HEK293 (cell line): Measurements from ENCODE around the gene RAB36.
A peak's percentile ranks its signal among the peaks of the same experiment; 100 is the strongest.

Experiments
- GLIS1 ChIP-seq: fragments of 450-650 bp; formaldehyde crosslinking; IDR thresholded peaks from 2 replicates; pipeline ENCODE4 v1.5.1; 2016; ENCODE audit warnings: missing biosample characterization, missing genetic modification characterization
- GLIS2 ChIP-seq: fragments of 450-650 bp; formaldehyde crosslinking; IDR thresholded peaks from 2 replicates; pipeline ENCODE4 v1.5.1; 2016; ENCODE audit warnings: missing biosample characterization, missing genetic modification characterization
- KLF10 ChIP-seq: fragments of 450-650 bp; IDR thresholded peaks from 2 replicates; pipeline ENCODE4 v1.5.1; 2018; ENCODE audit warnings: missing biosample characterization, mild to moderate bottlenecking, missing genetic modification characterization
- OVOL3 ChIP-seq: fragments of 450-650 bp; formaldehyde crosslinking; IDR thresholded peaks from 2 replicates; pipeline ENCODE4 v1.5.1; 2016; ENCODE audit warnings: missing biosample characterization, missing genetic modification characterization
- REST ChIP-seq: fragments of 450-650 bp; formaldehyde crosslinking; IDR thresholded peaks from 2 replicates; pipeline ENCODE4 v1.5.1; 2016; ENCODE audit warnings: missing biosample characterization, missing genetic modification characterization
- SP7 ChIP-seq: fragments of 450-650 bp; formaldehyde crosslinking; IDR thresholded peaks from 2 replicates; pipeline ENCODE4 v1.5.1; 2016; ENCODE audit warnings: missing biosample characterization, missing genetic modification characterization
- ZBTB21 ChIP-seq: fragments of 450-650 bp; formaldehyde crosslinking; IDR thresholded peaks from 2 replicates; pipeline ENCODE4 v1.5.1; 2017; ENCODE audit warnings: missing biosample characterization, missing genetic modification characterization
- ZBTB7A ChIP-seq: fragments of 450-650 bp; formaldehyde crosslinking; IDR thresholded peaks from 2 replicates; pipeline ENCODE4 v1.5.1; 2016; ENCODE audit warnings: low read depth, missing biosample characterization, missing genetic modification characterization
- ZEB2 ChIP-seq: fragments of 450-650 bp; formaldehyde crosslinking; IDR thresholded peaks from 2 replicates; pipeline ENCODE4 v1.5.1; 2016; ENCODE audit warnings: missing biosample characterization, missing genetic modification characterization
- ZFP41 ChIP-seq: fragments of 450-650 bp; formaldehyde crosslinking; IDR thresholded peaks from 2 replicates; pipeline ENCODE4 v1.5.1; 2016; ENCODE audit warnings: missing biosample characterization, missing genetic modification characterization, borderline replicate concordance
- ZNF155 ChIP-seq: fragments of 450-650 bp; formaldehyde crosslinking; IDR thresholded peaks from 2 replicates; pipeline ENCODE4 v1.5.1; 2016; ENCODE audit warnings: missing biosample characterization, missing genetic modification characterization
- ZNF341 ChIP-seq: fragments of 450-650 bp; formaldehyde crosslinking; IDR thresholded peaks from 2 replicates; pipeline ENCODE4; 2016; ENCODE audit warnings: low read depth, missing biosample characterization, missing genetic modification characterization
- ZNF37A ChIP-seq: fragments of 450-650 bp; IDR thresholded peaks from 2 replicates; pipeline ENCODE4 v1.5.1; 2018; ENCODE audit warnings: missing biosample characterization, missing genetic modification characterization
- ZNF398 ChIP-seq: fragments of 450-650 bp; formaldehyde crosslinking; IDR thresholded peaks from 2 replicates; pipeline ENCODE4 v1.5.1; 2017; ENCODE audit warnings: missing biosample characterization, missing genetic modification characterization
- ZNF423 ChIP-seq: fragments of 450-650 bp; formaldehyde crosslinking; IDR thresholded peaks from 2 replicates; pipeline ENCODE4 v1.5.1; 2016; ENCODE audit warnings: missing biosample characterization, missing genetic modification characterization
- ZNF548 ChIP-seq: fragments of 450-650 bp; formaldehyde crosslinking; IDR thresholded peaks from 2 replicates; pipeline ENCODE4 v1.5.1; 2016; ENCODE audit warnings: missing biosample characterization, missing genetic modification characterization
- ZNF549 ChIP-seq: fragments of 450-650 bp; IDR thresholded peaks from 2 replicates; pipeline ENCODE4 v1.5.1; 2018; ENCODE audit warnings: missing biosample characterization, missing genetic modification characterization, mild to moderate bottlenecking, inconsistent platforms, moderate library complexity
- ZNF558 ChIP-seq: fragments of 450-650 bp; formaldehyde crosslinking; IDR thresholded peaks from 2 replicates; pipeline ENCODE4 v1.5.1; 2016; ENCODE audit warnings: missing biosample characterization, missing genetic modification characterization
- ZNF560 ChIP-seq: fragments of 450-650 bp; formaldehyde crosslinking; IDR thresholded peaks from 2 replicates; pipeline ENCODE4 v1.5.1; 2017; ENCODE audit warnings: missing biosample characterization, missing genetic modification characterization, borderline replicate concordance
- ZNF596 ChIP-seq: fragments of 450-650 bp; IDR thresholded peaks from 2 replicates; pipeline ENCODE4 v1.5.0; 2018; ENCODE audit warnings: missing biosample characterization, mild to moderate bottlenecking, missing genetic modification characterization, moderate library complexity
- ZNF777 ChIP-seq: fragments of 450-650 bp; formaldehyde crosslinking; IDR thresholded peaks from 2 replicates; pipeline ENCODE4 v1.5.1; 2017; ENCODE audit warnings: missing biosample characterization, missing genetic modification characterization, borderline replicate concordance
- TF ChIP-seq, protein P1 (sequence below): fragments of 450-650 bp; formaldehyde crosslinking; IDR thresholded peaks from 2 replicates; pipeline ENCODE4 v1.5.1; 2016; ENCODE audit warnings: missing biosample characterization, missing genetic modification characterization, low read depth
- TF ChIP-seq, protein P2 (sequence below): fragments of 450-650 bp; formaldehyde crosslinking; IDR thresholded peaks from 2 replicates; pipeline ENCODE4 v1.5.1; 2016; ENCODE audit warnings: missing biosample characterization, missing genetic modification characterization

RAB36 gene

GRCh38 chr22:23113067-23113846 is 32.0 kb upstream of the RAB36 start (continued):
- TF ChIP-seq ZNF777 (tag by site-specific recombination) (no peak), ZNF549 (no peak), ZNF341 (tag by site-specific recombination) (peak; percentile 43; the same call in 1 of the 2 replicates), GLIS2 (peak; percentile 40; the same call in 1 of the 2 replicates), OVOL3 (tag by site-specific recombination) (no peak), ZFP41 (tag by site-specific recombination) (no peak), ZNF398 (tag by site-specific recombination) (peak; percentile 82), ZNF37A (tag by site-specific recombination) (peak; percentile 97), GLIS1 (tag by site-specific recombination) (peak; percentile 77), ZNF558 (tag by site-specific recombination) (no peak), ZBTB21 (peak; percentile 58), ZEB2 (0 out of 2 replicates have a peak, but pooled peaks have one; percentile 28), KLF10 (tag by site-specific recombination) (no peak), ZNF548 (tag by site-specific recombination) (no peak), ZBTB7A (no peak), ZNF155 (tag by site-specific recombination) (no peak), ZNF596 (tag by site-specific recombination) (no peak), ZNF560 (tag by site-specific recombination) (no peak), REST (tag by site-specific recombination) (peak; percentile 78), SP7 (0 out of 2 replicates have a peak, but pooled peaks have one; percentile 30), ZNF423 (tag by site-specific recombination) (0 out of 2 replicates have a peak, but pooled peaks have one; percentile 58)
- TF ChIP-seq, protein P1, sequence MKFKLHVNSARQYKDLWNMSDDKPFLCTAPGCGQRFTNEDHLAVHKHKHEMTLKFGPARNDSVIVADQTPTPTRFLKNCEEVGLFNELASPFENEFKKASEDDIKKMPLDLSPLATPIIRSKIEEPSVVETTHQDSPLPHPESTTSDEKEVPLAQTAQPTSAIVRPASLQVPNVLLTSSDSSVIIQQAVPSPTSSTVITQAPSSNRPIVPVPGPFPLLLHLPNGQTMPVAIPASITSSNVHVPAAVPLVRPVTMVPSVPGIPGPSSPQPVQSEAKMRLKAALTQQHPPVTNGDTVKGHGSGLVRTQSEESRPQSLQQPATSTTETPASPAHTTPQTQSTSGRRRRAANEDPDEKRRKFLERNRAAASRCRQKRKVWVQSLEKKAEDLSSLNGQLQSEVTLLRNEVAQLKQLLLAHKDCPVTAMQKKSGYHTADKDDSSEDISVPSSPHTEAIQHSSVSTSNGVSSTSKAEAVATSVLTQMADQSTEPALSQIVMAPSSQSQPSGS, result no peak
- TF ChIP-seq, protein P2, sequence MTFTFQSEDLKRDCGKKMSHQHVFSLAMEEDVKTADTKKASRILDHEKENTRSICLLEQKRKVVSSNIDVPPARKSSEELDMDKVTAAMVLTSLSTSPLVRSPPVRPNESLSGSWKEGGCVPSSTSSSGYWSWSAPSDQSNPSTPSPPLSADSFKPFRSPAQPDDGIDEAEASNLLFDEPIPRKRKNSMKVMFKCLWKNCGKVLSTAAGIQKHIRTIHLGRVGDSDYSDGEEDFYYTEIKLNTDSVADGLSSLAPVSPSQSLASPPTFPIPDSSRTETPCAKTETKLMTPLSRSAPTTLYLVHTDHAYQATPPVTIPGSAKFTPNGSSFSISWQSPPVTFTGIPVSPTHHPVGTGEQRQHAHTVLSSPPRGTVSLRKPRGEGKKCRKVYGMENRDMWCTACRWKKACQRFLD (tag by site-specific recombination), result no peak
- TF ChIP-seq, all 188 proteins: peak for 19
